H7 (cell line): ENCODE data around the gene TRPM7. TPM values are rescaled to one million over a fixed set of nuclear protein-coding genes. Genes with fewer than 3 reads are reported as not detected.
"Not testable (repeated sequence)": the region's sequence is repeated elsewhere in the genome, so short reads cannot be mapped to it uniquely, and the experiment has no call there.

Experiments
- DNase-seq: peaks from one replicate; pipeline ENCODE4 v3.0.0; 2012
- H3K27me3 ChIP-seq: 2 replicates; pipeline ENCODE4 v1.6.0; 2011; ENCODE audit warnings: mild to moderate bottlenecking, low read length; ENCODE audit not compliant: control insufficient read depth, insufficient read depth
- H3K36me3 ChIP-seq: replicated peaks from 2 replicates; pipeline ENCODE4 v1.5.1; 2011; ENCODE audit warnings: low read length; ENCODE audit not compliant: control insufficient read depth, insufficient read depth
- H3K4me3 ChIP-seq: 2 replicates; pipeline ENCODE4 v1.5.1; 2011; ENCODE audit warnings: low read depth, mild to moderate bottlenecking, control low read depth, low read length, moderate library complexity; ENCODE audit not compliant: insufficient read depth
- total RNA-seq: library from RNA; depleted of rRNA; stranded (reverse); fragments of >200 nt; shearing (Covaris generic); gene quantifications from 2 replicates; pipeline ENCODE4 v1.2.3, GENCODE V29; 2014

TRPM7 gene
- total RNA-seq, 1 experiment from 2014 or later: 16.5 TPM

DNA sequence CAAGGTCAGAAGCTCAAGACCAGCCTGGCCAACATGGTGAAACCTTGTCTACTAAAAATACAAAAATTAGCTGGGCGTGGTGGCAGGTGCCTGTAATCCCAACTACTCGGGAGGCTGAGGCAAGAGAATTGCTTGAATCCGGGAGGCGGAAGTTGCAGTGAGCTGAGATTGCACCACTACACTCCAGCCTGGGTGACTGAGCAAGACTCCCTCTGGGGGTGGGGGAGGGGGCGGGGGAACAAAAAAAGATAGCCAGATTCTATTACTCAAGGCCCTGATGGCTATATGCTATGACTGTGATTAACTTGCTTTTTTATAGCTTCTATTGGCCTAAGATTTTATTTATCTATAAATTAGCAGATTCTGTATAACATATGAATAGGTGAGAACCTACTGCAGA, 112.8 kb downstream of the TRPM7 start:
- H3K4me3 ChIP-seq, H3K27me3 ChIP-seq, DNase-seq: not testable (repeated sequence)
- peaks cover 17% of the 10 kb centered on the region for H3K36me3 ChIP-seq

DNA sequence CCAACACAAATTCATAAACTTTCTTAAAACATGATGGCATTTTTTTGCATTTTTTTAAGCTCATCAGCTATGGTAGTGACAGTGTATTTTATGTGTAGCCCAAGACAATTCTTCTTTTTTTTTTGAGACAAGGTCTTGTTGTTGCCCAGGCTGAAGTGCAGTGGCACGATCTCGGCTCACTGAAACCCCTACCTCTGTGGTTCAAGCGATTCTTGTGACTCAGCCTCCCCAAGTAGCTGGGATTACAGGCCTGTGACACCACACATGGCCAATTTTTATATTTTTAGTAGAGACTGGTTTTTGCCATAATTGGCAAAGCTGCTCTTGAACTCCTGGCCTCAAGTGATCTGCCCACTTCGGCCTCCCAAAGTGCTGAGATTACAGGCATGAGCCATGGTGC, 122.8 kb downstream of the TRPM7 start:
- Histone ChIP-seq H3K36me3 (peaks cover 1% of the 10 kb centered on the region; the same call in 1 of the 2 replicates), H3K27me3 (no peaks in the 10 kb centered on the region), H3K4me3 (no peak overlapping the region)
- no peak for DNase-seq

DNA sequence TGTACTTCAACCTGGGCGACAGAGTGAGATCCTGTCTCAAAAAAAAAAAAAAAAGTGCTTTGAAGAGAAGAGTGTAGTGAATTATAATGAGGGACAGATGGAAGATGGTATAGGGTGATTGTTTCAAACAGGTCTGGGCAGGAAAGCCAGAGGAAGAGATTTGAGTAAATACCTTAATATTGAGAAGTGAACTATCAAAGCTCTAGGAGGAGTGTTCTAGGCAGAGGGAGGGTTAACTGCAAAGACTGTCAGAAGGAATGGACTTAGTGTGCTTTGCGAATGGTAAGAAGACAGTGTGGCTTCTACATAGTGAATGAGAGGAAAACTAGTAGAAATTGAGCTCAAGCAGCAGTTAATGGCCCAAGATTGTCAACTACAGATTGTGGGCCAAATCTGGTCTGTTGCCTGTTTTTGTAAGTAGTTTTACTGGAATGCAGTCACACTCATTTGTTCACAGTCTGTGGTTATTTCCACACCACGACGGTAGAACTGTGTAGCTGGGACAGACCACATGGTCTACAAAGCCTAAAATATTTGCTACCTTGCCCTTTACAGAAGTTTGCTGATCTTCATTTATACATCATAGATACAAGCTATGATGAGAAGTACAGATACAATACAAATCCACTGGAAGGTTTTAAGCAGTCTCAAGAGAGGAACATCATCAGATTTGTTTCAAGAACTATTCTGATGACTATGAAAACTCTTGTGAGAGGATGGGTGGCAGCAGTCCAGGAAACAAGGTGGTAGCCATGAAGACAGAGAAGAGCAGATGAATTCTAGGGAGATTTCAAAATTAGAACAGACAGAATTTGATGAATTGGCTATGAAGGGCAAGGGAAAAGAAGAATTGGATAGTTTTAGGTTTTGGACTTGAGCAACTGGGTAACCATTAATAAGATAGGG, 123.6 kb downstream of the TRPM7 start:
- Histone ChIP-seq H3K27me3 (no peaks in the 10 kb centered on the region), H3K4me3 (no peak overlapping the region), H3K36me3 (peaks cover 1% of the 10 kb centered on the region; the same call in 1 of the 2 replicates)
- no peak for DNase-seq

DNA sequence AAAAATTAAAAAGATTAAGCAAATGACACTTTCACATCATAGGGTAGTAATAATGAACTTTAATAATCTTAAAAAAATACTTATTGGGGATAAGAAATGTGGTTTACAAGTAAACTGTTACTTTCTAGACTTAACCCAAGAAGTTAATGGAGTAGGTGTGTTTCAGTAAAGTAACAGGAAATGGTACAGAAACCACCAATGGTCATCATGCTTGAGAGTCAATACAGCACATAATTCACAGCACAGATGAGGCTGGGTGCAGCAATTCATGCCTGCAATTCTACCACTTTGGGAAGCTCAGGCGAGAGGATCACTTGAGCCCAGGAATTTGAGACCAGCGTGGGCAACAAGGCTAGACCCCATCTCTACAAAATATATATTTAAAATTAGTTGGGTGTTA, 128.6 kb downstream of the TRPM7 start:
- Histone ChIP-seq H3K4me3 (no peak overlapping the region), H3K27me3 (no peaks in the 10 kb centered on the region), H3K36me3 (peaks cover 1% of the 10 kb centered on the region; the same call in 1 of the 2 replicates)
- DNase-seq: no peak

DNA sequence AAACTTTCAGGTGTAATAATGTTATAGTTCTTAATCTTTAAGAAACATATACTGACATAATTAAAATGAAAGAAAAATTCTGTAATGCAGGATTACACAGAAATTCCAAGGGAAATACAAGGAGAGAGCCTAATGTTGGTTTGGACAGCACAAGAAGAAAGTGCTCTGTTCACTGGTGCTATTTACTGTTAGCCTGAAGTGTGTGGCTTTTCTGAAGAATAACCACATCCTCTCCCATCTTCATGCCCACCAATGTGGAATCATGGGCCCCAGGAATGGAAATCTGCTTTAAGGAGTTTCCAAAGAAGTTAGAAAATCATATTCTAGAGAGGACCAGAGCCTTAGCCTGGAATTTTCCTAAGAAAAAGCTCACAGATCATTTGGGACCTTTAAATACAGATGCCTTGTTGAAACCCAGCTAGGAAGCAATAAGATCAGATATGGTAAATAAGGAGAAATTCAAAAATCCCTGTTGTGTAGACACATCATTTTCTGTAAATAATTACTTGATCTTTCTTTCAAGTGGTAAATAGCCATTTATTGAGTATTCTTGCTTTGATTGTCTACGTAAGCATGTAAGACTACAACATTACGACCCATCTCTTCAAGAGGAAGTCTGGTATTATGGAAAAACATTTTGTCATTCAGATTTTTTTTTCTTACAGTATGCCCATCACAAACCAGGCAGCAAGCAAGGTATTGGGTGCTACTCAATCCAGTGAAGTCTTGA, 129.8 kb downstream of the TRPM7 start:
- DNase-seq: no peak
- no peak overlapping the region for H3K4me3 ChIP-seq
- no peaks in the 10 kb centered on the region for H3K27me3 ChIP-seq

GRCh38 chr15:50552238-50552637, 134.4 kb downstream of the TRPM7 start:
- Histone ChIP-seq H3K36me3 (no peaks in the 10 kb centered on the region), H3K4me3 (no peak overlapping the region), H3K27me3 (no peaks in the 10 kb centered on the region)
- no peak for DNase-seq

More for the DNA sequence above, 129.8 kb downstream of the TRPM7 start:
- H3K36me3 ChIP-seq: no peaks in the 10 kb centered on the region

DNA sequence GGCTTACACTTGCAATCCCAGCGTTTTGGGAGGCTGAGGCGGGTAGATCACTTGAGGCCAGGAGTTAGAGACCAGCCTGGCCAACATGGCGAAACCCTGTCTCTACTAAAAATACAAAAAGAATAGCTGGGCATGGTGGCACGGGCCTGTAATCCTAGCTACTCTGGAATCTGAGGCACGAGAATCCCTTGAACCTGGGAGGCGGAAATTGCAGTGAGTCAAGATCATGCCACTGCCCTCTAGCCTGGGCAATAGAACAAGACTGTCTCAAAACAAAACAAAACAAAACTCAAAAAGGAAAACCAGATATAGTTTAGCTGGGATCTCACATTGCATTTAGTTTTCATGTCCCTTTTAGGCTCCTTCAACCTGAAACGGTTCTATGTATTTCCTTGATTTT, 137.3 kb downstream of the TRPM7 start:
- no peak for DNase-seq
- Histone ChIP-seq H3K27me3 (no peaks in the 10 kb centered on the region), H3K36me3 (no peaks in the 10 kb centered on the region), H3K4me3 (no peak overlapping the region)

DNA sequence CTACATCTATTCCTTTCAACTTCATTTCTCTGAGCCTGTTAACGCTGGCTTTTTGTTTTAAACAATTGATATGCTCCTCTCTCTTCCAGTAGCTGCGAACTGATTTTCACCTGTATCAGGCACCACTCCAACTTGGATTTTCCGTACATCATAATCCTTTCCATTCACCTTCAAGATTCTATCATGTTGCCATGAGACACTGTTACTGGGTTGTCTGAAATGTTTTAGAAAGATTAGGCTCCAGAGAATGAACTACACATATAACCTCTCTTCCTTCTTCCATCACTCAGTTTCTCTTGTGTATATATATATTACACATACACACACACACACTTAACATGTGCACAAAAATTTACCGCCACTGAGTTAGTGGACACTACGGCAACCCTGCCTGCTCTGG, 140.0 kb downstream of the TRPM7 start, which contains the start of gene USP50:
USP50 (minus strand) TSS at position 101 of the 400 bp plus-strand sequence. CDS start 141 bp downstream, outside the sequence.
- no peak for DNase-seq
- Histone ChIP-seq H3K36me3 (no peaks in the 10 kb centered on the region), H3K4me3 (no peak within 1 kb of the TSS), H3K27me3 (no peaks in the 10 kb centered on the region)

- peak; percentile 16 for DNase-seq
- Histone ChIP-seq H3K4me3 (no peak overlapping the region), H3K27me3 (no peaks in the 10 kb centered on the region), H3K36me3 (no peaks in the 10 kb centered on the region)
These were observed 142.2 kb downstream of the TRPM7 start for GRCh38 chr15:50544368-50544767.

- DNase-seq: no peak
- Histone ChIP-seq H3K4me3 (no peak overlapping the region), H3K36me3 (no peaks in the 10 kb centered on the region), H3K27me3 (no peaks in the 10 kb centered on the region)
These were observed 143.0 kb downstream of the TRPM7 start for GRCh38 chr15:50543556-50543955.

DNA sequence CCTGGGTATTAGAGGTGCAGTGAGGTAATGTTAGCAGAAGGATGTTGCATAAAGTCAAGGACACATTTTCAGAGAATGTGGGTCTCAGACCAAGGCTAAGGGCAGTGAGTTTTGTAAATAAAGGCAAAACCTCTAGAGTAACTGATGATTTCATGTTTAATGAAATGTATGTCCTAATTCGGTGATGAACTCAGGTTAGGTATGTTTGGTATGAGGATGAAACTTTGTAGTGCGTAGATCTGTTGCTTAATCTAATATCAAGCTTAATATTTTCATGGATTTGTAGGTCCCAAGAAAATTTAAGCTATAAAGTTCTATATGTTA, 143.7 kb downstream of the TRPM7 start:
- no peak for DNase-seq
- Histone ChIP-seq H3K36me3 (no peaks in the 10 kb centered on the region), H3K4me3 (no peak overlapping the region), H3K27me3 (no peaks in the 10 kb centered on the region)

GRCh38 chr15:50531766-50532165, 154.8 kb downstream of the TRPM7 start:
- no peak for DNase-seq
- H3K36me3 ChIP-seq: no peaks in the 10 kb centered on the region
- H3K4me3 ChIP-seq: no peak overlapping the region
- H3K27me3 ChIP-seq: no peaks in the 10 kb centered on the region

DNA sequence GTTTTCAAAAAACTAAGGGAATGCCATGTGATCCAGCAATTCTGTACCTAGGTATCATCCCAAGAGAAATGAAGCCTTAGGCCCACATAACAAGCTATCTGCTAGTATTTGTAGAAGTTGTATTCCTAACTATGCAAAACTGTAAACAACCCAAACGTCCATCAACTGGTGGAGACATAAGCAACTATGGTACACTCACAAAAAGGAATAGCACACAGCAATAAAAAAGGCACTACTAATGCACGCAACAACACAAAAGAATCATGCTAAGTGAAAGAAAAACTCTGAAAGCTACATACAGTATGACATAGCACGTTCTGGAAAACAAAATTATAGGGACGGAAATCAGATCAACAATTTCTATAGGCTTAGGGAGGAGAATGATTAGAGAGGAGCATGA, 155.4 kb downstream of the TRPM7 start:
- H3K36me3 ChIP-seq: no peaks in the 10 kb centered on the region
- H3K4me3 ChIP-seq: no peak overlapping the region
- no peaks in the 10 kb centered on the region for H3K27me3 ChIP-seq
- no peak for DNase-seq

DNA sequence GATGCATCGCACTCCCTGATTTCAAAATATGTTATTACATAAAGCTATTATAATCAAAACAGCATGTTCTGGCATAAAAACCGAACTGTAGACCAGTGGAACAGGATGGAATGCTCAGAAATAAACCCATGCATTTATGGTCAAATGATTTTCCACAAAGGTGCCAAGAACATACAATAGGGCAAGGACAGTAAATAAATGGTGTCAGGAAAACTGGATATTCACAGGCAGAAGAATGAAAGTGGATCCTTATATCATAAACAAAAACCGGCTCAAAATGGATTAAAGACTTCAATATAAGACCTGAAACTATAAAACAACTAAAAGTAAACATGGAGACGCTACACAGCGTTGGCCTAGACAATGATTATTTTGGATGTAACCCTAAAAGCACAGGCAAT, 162.7 kb downstream of the TRPM7 start:
- H3K4me3 ChIP-seq: no peak overlapping the region
- DNase-seq: no peak
- H3K27me3 ChIP-seq: no peaks in the 10 kb centered on the region
- H3K36me3 ChIP-seq: no peaks in the 10 kb centered on the region
